ENCODE data around the gene MZF1.
"Not testable (repeated sequence)": the region's sequence is repeated elsewhere in the genome, so short reads cannot be mapped to it uniquely, and the experiment has no call there.

- not testable (repeated sequence) for TF ChIP-seq CTCF (IDR thresholded peaks at IDR 0.05; ENCODE audit: extremely low read depth in 1 of 2, insufficient read depth in 1 of 2, low read depth in 1 of 2, low read length in 2 of 2); EZH2 (IDR thresholded peaks at IDR 0.05; ENCODE audit: borderline replicate concordance, low read depth, low read length, severe bottlenecking); POLR2AphosphoS5 (IDR thresholded peaks at IDR 0.05; ENCODE audit: insufficient read depth, low read depth, low read length); POLR2A (IDR thresholded peaks at IDR 0.05; ENCODE audit: low read depth, low read length)
Observed at GRCh38 chr19:58542641-58543372, 30.3 kb downstream of the MZF1 start.
